DMS153 (cell line): ENCODE measurements around the gene ADK.
"Not testable (repeated sequence)": the region's sequence is repeated elsewhere in the genome, so short reads cannot be mapped to it uniquely, and the experiment has no call there.

Experiments used
- DNase-seq: peaks from one replicate; lab custom pipeline; 2025; lab: John Stamatoyannopoulos, UW

Gene ADK

GRCh38 chr10:74488907-74489306 is 337.9 kb downstream of the ADK start:
- no peak for DNase-seq

- no peak for DNase-seq
These were observed 339.5 kb downstream of the ADK start for GRCh38 chr10:74490551-74490950.

GRCh38 chr10:74491014-74491413 is 340.0 kb downstream of the ADK start:
- DNase-seq, result no peak

- not testable (repeated sequence) for DNase-seq
These were observed 345.3 kb downstream of the ADK start for GRCh38 chr10:74496276-74496675.

- not testable (repeated sequence) for DNase-seq
These were observed 347.6 kb downstream of the ADK start for GRCh38 chr10:74498664-74499063.

- DNase-seq, result no peak
These were observed 349.1 kb downstream of the ADK start for GRCh38 chr10:74500026-74500704.

GRCh38 chr10:74500816-74501215 is 349.8 kb downstream of the ADK start:
- DNase-seq, result no peak

- DNase-seq, result no peak
These were observed 352.1 kb downstream of the ADK start for GRCh38 chr10:74502963-74503608.

- DNase-seq, result no peak
These were observed 356.9 kb downstream of the ADK start for GRCh38 chr10:74507951-74508350.

GRCh38 chr10:74510594-74510993 is 359.6 kb downstream of the ADK start:
- DNase-seq, result no peak

GRCh38 chr10:74511051-74511450 is 360.0 kb downstream of the ADK start:
- no peak for DNase-seq

GRCh38 chr10:74514322-74514721 is 363.3 kb downstream of the ADK start:
- DNase-seq, result no peak

GRCh38 chr10:74518061-74518460 is 367.0 kb downstream of the ADK start:
- DNase-seq, result no peak

GRCh38 chr10:74521526-74521925 is 370.5 kb downstream of the ADK start:
- DNase-seq, result no peak

GRCh38 chr10:74523199-74523598 is 372.2 kb downstream of the ADK start:
- DNase-seq, result no peak

GRCh38 chr10:74525885-74526284 is 374.9 kb downstream of the ADK start:
- DNase-seq, result no peak

- not testable (repeated sequence) for DNase-seq
These were observed 376.6 kb downstream of the ADK start for GRCh38 chr10:74527611-74528010.

GRCh38 chr10:74529205-74529604 is 378.2 kb downstream of the ADK start:
- DNase-seq, result no peak

- DNase-seq, result no peak
These were observed 380.0 kb downstream of the ADK start for GRCh38 chr10:74530981-74531380.

GRCh38 chr10:74539317-74539716 is 388.3 kb downstream of the ADK start:
- DNase-seq, result no peak

GRCh38 chr10:74541375-74541774 is 390.4 kb downstream of the ADK start:
- DNase-seq, result no peak

- DNase-seq, result no peak
These were observed 391.1 kb downstream of the ADK start for GRCh38 chr10:74542077-74542476.

- DNase-seq, result no peak
These were observed 392.3 kb downstream of the ADK start for GRCh38 chr10:74543276-74543675.

GRCh38 chr10:74544106-74544505 is 393.1 kb downstream of the ADK start:
- DNase-seq, result no peak
